GM19438 (cell line): Measurements from ENCODE around the gene TMEM270.

ENCODE experiments used
- ATAC-seq: cut with Tn5 transposase; IDR thresholded peaks from one replicate; pipeline ENCODE4 v1.9.1; 2021; ENCODE audit warnings: low read depth; ENCODE audit not compliant: unreplicated experiment

Gene TMEM270

DNA sequence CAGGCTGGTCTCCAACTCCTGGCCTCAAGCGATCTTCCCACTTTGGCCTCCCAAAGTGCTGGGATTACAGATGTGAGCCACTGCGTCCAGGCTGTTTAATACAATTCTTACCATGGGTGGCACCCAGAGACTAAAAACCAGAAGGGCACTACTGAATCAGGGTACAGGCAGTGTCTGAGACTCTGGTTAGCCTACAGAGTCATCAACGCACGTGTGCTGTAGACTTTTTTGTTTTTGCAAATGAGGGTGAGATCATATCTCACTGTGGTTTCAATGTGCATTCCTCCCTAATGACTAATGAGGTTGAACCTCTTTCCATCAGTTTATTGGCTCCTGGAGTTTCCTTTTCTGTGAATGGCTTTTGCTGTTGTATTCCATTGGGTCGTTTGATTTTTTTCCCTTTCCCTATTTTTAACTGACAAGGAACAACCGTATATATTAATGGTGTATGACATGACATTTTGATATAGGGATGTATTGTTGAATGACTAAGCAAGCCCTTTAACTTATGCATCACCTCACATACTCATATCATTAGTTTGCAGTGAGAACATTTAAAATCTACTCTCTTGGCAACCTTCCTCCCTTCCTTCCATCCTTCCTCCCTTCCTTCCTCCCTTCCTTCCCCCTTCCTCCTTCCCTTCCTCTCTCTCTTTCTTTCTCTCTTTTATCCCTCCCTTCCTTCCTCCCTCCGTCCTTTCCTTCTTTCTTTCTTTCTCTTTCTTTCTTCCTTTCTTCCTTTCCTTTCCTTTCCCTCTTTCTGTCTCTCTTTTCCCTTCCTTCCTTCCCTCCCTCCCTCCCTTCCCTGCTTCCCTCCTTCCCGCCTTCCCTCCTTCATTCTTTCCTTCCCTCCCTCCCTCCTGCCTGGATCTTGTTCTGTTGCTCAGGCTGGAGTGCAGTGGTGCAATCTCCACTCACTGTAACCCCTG, 9.3 kb upstream of the TMEM270 start:
- no peak for ATAC-seq

DNA sequence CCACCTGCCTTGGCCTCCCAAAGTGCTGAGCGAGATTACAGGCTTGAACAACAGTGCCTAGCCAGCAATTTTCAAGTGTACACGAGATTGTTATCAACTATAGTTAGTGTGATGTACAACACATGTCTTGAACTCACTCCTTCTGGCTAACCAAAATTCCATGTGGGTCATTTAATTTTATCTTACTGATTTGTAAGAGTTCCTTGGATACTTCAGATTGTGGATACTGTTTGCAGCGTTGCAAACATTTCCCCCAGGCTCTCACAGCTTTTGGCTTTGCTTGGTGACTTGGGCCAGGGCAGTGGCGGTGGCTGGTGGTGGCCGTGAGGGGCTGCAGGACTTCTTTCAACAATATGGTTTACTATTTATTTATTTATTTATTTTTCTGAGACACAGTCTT, 8.5 kb upstream of the TMEM270 start:
- no peak for ATAC-seq

DNA sequence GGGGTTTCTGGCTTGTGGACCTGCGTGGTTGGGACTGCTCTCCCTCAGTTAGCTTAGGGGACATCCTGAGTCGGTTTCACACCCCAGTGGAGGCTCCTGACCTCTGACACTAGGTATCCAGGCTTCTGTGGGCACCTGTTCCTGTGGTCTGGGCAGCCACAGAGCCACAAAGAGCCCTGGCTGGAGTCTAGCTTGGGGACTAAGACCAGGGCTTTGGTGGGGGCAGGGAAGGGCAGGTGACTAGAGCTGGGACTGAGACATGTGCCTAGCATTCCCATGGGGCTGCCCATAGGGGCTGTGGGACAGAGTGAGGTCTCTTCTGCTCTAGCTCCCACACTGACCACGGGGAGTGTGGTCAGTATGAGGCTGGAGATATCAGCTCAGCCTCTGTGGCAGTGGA, 4.0 kb upstream of the TMEM270 start:
- no peak for ATAC-seq

DNA sequence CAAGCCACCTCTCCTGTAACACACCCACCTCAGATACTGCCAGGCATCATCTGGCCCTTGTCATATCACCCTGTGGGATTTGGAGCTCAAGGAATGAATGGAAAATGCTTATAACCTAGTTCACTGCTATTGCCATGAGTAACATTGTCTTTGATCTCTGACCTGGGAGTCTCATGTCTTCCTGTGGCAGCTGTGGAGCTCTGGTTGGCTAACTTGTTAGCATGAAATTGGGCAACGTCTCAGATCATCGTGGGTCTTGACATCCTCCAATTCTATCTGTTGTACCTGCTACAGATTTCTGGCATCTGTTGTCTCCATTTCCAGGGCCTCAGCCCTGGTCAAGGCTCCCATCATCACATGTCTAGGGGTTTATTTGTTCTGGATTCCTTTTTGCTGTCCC, 2.2 kb upstream of the TMEM270 start:
- no peak for ATAC-seq

DNA sequence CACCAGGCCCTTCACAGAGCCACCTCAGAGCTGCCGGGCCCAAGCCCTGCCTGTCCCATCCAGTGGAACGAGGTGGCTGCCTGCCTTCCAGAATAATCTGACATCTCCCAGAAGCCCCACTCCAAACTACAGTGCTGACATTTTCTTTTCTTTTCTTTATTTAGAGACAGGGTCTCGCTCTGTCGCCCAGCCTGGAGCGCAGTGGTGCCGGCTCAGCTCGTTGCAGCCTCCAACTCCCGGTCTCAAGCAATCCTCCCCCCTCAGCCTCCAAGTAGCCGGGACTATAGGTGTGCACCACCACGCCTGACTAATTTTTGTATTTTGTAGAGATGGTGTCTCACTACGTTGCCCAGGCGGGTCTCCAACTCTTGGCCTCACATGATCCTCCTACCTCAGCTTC, 346 bp downstream of the TMEM270 start:
- ATAC-seq: no peak

DNA sequence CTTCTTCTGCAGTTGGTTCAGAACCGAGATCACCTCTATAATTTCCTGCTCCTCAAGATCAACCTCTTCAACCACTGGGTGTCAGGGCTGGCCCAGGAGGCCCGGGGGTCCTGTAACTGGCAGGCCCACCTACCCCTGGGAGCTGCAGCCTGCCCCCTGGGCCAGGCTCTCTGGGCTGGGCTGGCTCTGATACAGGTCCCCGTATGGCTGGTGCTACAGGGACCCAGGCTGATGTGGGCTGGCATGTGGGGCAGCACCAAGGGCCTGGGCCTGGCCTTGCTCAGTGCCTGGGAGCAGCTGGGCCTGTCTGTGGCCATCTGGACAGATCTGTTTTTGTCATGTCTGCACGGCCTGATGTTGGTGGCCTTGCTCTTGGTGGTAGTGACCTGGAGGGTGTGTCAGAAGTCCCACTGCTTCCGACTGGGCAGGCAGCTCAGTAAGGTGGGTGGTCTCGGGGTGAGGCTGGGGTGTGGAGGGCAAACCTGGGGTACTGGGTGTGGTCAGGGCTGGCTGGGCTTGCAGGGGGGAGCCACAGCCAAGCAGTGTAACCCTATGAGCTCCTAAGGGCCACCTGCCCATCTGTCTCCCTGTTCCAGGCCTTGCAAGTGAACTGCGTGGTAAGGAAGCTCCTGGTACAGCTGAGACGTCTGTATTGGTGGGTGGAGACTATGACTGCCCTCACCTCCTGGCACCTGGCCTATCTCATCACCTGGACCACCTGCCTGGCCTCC, 4.2 kb downstream of the TMEM270 start:
- no peak for ATAC-seq

DNA sequence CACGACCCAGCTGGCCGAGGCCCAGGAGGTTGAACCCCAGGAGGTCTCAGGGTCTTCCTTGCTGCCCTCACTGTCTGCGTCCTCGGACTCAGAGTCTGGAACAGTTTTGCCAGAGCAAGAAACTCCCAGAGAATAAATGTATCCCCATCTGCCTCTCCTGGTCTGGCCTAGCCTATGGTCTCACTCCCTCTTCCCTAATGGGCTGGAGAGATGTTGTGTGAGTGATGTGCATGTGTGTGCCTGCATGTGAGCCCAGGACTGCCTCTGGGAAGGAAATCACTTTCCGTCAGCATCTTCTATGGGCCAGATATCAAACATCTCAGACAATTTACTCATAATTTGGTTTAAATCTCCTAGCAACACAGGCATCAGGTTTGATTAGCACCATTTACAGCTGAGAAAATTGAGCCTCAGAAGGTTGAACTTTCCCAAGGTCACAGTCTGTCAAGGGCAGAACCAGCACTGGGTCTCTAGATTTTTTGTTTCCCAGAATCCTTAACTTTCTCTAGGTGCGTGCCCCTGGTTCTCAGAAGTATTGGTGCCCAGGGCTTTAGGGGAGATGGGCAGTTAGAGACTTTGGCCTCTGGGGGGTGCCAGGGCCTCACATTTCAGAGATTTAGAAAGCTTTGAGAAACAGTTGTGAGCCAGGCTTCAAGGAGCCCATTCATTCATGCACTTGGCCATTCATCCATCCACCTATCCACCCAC, 4.9 kb downstream of the TMEM270 start:
- ATAC-seq: no peak

DNA sequence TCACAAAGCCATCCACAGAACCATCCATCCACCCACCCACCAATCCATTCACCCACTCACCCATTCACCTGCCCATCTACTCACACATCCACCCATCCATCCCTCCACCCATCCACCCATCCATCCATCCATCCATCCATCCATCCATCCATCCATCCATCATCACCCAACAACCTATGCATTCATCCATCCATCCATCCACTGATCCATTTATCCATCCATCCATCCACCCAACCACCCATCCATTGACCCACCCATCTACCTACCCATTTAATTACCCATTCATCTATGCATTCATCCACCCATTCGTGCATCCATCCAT, 5.4 kb downstream of the TMEM270 start:
- ATAC-seq: no peak

DNA sequence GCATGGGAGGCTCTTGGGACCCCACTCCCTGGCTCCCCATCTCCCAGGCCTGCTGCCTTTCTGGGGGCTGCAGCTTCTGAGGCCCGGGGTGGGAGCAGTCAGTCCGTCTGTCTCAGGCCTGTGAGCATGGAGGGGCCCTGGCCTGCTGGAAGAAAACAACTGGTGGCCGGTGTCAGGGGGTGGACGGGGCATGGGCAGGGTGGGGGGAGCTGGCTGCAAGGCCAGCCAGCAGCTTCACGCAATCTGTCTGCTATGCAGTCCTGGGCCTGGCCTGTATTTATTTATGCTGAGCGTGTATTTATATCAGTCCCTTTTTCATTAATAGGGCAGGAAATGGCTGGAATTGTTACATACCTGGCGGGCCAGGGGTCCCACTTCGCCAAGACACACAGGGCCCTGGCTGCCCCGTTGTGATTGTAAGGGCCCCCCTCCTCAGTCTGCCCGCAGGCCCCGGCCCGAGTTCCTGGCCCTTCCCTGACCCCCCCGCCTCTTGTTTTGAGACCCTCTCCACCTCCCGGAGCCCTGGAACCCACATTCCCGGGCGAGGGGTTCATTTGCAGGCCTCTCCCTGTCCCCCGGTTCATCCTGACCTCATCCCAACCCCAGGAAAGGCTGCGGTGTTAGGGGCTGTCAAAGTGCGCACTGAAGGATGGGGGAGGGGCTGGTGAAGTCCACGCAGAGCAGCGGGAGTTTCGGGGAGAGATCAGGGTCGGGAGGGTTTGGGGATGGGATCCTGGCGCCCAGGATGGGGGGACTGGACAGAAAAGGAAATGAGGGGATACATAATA, 8.2 kb downstream of the TMEM270 start:
- ATAC-seq: no peak

DNA sequence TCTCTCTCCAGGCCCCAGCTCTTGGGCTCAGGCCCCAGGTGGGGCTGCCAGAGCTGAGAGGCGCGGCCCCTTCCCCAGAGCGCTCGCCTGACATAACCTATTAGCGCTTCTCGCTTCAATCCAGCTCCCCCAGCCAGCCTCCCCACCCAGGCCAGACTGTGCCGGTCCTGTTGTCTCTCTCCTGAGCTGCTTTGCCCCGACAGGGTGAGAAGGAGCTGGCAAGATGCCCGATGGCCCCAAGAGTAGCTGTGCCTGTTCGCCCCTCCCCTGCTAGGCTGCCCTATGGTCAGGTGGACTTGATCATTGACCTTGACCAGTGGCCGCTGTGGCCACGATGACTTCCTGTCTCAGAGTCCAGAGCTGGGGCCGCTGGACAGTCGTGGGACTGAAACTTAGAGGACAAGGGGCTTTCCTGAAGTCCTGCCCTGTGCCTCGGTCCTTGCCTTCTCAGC, 9.1 kb downstream of the TMEM270 start:
- ATAC-seq: no peak

DNA sequence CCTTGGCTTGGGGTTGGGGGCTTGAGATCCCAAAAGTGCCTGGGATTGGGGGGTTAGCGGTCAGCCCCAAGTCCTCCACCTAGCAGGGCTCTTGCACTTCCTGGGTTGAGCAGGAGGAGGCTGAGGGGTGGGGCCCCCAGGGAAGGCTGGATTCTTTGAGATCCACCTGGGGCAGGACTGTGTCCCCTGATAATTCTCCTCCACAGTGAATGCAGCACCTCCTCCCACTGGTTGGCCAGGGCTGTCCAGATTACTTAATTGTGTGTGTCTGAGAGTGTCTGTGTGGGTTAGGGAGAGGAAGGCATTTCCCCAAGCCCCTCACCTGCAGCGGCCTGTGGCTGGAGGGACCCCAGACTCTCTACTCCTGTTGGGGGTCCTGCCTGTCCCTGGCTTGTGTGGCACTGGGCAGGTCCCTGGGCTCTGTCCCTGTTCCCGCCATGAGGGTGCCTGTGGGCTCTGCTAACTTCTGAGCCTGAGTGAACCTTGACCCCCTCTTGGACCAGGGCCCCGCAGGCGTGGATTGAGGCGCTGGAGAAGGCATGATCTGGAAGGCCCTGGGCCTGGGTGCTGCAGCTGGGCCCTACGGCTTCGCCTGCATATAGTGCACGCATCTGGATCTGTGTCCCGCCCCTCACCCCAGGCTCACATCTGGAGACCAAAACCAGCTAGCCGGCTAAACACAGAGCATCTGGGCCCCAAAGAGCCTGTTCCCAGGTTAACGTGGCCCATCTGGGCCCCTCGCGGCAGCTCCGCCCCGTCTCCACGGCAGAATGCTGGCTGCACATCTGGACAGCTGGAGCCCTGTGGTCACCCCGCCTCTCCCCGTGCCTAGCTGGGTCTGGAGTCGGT, 10.4 kb downstream of the TMEM270 start:
- no peak for ATAC-seq

DNA sequence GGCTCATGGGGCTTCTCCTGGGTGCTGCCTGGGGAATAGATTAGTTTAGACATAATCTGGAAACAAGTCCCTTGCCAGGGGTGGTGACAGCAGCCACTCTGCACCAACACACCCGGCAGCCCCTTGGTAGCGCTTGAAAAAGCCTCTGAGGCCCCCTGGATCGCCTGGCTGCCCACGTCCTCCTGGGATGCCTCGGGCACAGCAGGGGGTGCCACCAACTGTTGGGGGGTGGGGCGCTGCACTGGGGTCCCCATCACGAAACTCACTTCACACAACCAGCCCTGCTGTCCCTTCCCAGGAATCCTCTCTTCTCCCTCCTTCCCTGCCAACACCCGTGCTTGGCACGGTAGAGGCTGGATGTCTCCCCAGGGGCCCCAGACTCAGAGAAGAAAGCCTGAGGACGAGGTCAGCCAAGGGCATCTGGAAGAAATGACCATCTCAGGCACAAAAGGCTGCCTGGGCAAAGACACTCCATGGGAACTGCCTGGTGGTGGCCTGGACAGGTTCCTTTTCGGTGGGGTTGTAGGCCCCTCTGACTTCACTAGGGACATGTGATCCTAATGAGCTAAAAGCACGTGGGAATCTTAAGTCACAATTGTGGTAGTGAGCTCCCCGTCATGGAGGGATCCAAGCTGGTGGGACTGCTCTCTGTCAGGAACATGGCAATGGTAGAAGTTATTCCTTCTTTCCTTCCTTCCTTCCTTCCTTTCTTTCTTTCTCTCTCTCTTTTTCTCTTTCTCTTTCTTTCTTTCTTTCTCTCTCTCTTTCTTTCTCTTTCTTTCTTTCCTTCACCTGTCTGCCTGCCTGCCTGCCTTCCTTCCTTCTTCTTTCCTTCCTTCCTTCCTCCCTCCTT, 11.3 kb downstream of the TMEM270 start:
- no peak for ATAC-seq

DNA sequence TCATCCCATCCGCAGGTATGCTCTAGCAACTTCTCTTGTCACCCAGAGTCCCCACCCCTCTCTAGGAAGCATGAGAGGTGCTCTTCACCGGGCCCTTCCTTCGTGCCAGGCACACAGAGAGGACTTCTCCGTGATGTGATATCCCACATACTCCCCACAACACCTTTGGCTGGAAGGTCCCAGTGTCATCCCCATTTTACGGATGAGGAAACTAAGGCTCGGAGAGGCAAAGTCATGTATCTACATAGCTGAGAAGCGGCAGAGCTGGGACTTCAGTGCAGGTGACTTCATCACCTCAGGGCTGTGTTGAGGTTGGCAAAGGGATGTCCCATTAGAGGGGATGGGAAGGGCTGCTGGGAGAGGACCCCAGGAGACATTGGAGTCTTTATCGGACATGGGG, 15.4 kb downstream of the TMEM270 start:
- no peak for ATAC-seq

DNA sequence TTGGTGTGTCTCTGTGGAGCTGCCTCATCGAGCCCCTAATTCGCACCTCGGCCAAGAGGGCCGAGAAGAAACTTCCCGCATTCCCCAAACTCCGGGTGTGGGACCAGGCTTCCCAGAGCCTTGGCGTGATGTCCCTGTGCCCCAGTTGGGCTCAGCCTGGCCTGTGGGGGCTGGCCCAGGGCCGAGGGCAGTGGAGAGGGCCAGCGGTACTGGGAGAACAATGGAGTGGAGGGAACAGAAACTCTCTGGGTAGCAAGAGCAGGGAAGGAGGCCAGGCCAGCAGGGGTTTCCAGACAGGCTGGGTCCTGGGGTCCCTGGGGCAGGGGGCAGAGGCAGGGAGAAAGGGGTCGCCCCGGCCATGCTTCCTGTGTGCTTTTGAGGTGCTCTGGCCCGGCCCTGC, 16.0 kb downstream of the TMEM270 start:
- no peak for ATAC-seq

DNA sequence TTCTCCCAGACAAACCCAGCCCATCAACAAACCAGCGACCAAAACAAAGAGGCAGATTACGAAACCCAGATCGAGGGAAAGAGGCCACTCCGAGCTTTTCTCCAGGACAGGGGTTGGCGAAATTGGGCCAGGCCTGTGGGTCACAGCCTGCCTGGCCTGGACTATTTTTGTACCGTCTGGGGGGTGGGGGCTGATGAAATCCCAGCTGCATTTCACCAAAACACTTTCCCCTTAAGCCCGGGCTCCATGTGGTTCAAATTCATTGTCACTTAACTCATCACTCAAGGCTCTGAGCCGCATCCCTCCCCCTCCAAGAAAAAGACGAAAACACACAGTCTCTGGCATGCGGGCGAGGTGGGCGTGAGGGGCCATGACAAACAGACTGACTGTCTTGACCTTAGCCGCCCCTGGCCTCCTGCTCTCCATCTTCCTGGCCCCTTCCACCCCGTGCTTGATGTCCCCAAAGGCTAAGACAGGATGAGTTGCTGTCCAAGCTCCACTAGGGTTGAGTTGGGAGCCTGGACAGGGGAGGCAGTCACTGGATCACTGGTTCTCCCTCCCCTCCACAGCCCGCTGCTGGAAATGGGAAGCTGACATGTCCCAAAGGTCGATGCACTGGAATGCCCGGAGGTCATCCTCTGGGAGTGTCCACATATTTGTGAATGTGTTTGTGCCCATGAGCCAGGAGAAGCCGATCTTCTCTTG, 19.2 kb downstream of the TMEM270 start:
- no peak for ATAC-seq

DNA sequence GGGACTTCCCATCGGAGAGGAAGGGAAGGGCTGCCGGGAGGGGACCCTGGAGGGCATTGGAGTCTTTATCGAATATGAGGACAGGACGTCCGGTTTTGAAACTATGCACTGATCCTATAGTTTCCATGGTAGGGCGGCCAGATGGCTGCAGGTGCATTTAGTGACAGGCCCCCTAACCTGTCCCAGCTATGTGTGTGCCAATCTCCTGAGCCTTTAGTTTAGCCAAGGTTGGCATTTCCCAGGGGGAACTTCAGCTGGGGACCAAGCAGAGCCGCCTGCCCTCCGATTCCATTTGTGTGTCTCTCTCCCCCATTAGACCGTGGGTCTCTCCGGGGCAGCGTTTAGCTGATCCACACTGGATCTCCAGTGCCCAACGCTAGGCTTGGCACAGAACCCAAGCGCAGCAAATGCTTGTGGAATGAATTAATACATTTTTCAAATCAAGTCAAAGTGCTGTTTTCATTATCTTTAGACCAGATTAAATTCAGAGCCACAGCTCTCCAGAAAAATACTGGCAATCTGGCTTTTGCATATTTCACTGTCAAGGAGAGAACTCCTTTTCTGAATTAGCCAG, 19.9 kb downstream of the TMEM270 start:
- ATAC-seq: no peak

DNA sequence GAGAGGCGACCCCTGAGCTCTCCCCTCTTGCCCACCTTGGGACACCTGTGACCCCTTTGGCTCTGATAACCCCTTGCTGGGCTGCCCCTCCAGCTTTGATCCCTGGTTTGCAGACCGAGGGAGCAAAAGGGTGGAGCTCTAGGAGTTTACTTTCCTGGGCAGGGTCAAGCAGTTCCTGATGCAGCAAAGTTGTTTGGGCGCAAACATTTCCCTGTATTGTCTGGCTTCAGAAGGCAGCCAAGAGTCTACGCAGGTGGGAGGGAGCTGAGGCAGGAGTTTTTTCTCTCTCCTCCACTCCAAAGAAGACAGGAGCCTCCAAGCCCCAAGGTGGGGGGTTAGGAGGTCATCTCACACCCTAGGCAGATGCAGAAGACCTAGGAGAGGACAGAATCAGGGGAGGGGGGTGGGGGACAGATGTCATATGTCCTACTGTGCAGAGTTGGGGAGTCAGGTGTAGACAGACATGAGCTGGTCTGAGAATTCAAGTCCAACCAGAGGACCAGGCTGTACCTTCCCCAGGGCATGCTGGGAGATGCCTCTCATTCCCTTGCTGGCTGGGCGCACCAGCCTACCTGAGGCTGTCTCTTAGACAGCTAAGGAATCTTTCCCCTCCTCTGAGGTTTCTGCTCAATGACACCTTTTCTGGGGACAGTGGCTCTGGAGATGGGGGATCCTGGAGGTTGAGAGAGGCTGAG, 20.5 kb downstream of the TMEM270 start:
- ATAC-seq: no peak
